Type B pancreatic cell (in vitro differentiated cells): ENCODE results near the gene MPZL2. TPM values are rescaled to one million over a fixed set of nuclear protein-coding genes. Genes with fewer than 3 reads are reported as not detected.
A peak's percentile ranks its signal among the peaks of the same experiment; 100 is the strongest.

Experiments
- DNase-seq: peaks from one replicate; pipeline ENCODE4 v3.0.0; 2021; ENCODE audit warnings: mixed read lengths; ENCODE audit not compliant: unreplicated experiment; ENCODE audit errors: extremely low spot score
- H3K27ac Mint-ChIP-seq: 2 replicates; pipeline ENCODE4 v1.8.0; 2021; ENCODE audit warnings: mild to moderate bottlenecking, mixed read lengths
- H3K27me3 Mint-ChIP-seq: 2 replicates; pipeline ENCODE4 v1.8.0; 2021; ENCODE audit warnings: mixed read lengths
- H3K36me3 Mint-ChIP-seq: 2 replicates; pipeline ENCODE4 v1.8.0; 2021; ENCODE audit warnings: mixed read lengths
- H3K4me1 Mint-ChIP-seq: one replicate; pipeline ENCODE4 v1.8.0; 2021; ENCODE audit warnings: mixed read lengths; ENCODE audit not compliant: unreplicated experiment
- H3K4me3 Mint-ChIP-seq: 2 replicates; pipeline ENCODE4 v1.8.0; 2021; ENCODE audit warnings: mild to moderate bottlenecking, mixed read lengths
- H3K9me3 Mint-ChIP-seq: 2 replicates; pipeline ENCODE4 v1.8.0; 2021; ENCODE audit warnings: mixed read lengths
- CTCF ChIP-seq: fragments of 200-600 bp; sonication (generic); conservative IDR thresholded peaks from 2 replicates; pipeline ENCODE4 v1.5.0; 2021; ENCODE audit warnings: antibody characterized with exemption, mild to moderate bottlenecking
- total RNA-seq: library from RNA; stranded (reverse); gene quantifications from 2 replicates; pipeline ENCODE4 v1.2.1, GENCODE V29; 2021; ENCODE audit warnings: low replicate concordance

The MPZL2 gene
- total RNA-seq, 1 donor from 2014 or later: 32.7 TPM

GRCh38 chr11:118304227-118304567 is 40.1 kb upstream of the MPZL2 start:
- no peak overlapping the region for H3K27ac Mint-ChIP-seq
- H3K9me3 Mint-ChIP-seq: no peaks in the 10 kb centered on the region
- H3K27me3 Mint-ChIP-seq: peaks cover 36% of the 10 kb centered on the region
- no peaks in the 10 kb centered on the region for H3K36me3 Mint-ChIP-seq
- no peak overlapping the region for H3K4me3 Mint-ChIP-seq
- TF ChIP-seq CTCF: no peak
- no peak for DNase-seq
- no peaks in the 10 kb centered on the region for H3K4me1 Mint-ChIP-seq

DNA sequence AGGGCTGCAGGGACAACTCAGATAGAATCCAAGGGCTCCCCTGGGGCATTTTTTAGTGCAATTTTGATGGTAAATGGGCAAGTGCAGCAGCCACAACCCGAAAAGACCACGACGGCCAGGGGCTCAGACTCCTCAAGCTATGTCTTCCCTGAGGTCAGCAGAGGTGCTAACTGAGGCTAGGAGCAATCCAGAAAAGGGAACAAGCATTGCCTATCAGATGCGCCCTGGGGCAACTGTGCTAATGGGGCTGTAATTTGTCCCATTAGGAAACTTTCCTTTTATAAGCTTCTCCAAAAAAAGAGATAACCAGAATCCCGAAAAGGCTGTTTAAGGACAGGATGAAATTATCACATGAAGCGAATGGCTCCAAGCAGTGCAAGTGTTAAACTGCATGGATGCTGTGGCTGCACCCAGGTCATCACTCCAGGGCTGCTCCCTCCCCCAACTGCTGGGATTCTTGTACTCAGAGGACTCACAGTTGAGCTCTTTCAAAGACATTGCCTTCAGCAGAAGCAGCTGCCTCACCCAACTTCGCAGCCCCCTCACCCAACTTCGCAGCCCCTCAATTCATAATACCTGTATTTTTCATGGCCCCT is 37.6 kb upstream of the MPZL2 start:
- Mint-ChIP-seq H3K4me1 (no peaks in the 10 kb centered on the region), H3K36me3 (no peaks in the 10 kb centered on the region), H3K27ac (no peak overlapping the region), H3K27me3 (peaks cover 36% of the 10 kb centered on the region), H3K9me3 (no peaks in the 10 kb centered on the region), H3K4me3 (no peak overlapping the region)
- TF ChIP-seq CTCF: no peak
- DNase-seq: no peak

DNA sequence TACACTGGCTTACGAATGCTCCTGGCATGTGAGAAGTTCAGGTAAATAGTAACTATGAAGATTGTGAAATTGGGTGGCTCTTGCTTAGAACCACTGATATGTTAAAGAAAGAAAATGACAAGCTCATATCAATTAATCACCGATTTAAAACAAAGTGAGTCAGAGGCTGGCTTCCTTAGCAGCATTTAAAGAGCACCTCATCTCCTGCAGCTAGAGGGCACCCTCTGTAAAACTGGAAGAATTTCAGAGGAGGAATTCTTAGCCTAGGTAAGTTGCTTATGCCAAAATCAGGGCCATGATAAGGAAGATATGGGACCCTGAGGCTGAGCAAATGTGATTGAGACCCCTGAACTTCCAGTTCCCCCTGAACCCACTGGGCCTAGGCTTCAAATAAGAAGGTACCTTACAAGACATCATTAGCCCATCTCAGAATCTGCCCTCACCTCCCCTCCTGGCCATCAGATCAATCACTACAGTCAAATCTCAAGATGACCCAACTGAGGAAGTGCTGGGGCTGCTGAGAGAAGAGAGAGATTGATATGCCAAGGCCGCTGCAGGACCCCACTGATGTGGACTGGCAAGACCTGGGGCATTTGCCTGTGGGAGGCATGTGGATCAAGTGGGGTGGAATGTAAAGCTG is 31.8 kb upstream of the MPZL2 start:
- DNase-seq: no peak
- peak; percentile 51 for TF ChIP-seq CTCF
- H3K36me3 Mint-ChIP-seq: no peaks in the 10 kb centered on the region
- peaks cover 28% of the 10 kb centered on the region for H3K27me3 Mint-ChIP-seq
- H3K4me3 Mint-ChIP-seq: no peak overlapping the region
- H3K27ac Mint-ChIP-seq: no peak overlapping the region
- peaks cover 2% of the 10 kb centered on the region for H3K4me1 Mint-ChIP-seq
- no peaks in the 10 kb centered on the region for H3K9me3 Mint-ChIP-seq

DNA sequence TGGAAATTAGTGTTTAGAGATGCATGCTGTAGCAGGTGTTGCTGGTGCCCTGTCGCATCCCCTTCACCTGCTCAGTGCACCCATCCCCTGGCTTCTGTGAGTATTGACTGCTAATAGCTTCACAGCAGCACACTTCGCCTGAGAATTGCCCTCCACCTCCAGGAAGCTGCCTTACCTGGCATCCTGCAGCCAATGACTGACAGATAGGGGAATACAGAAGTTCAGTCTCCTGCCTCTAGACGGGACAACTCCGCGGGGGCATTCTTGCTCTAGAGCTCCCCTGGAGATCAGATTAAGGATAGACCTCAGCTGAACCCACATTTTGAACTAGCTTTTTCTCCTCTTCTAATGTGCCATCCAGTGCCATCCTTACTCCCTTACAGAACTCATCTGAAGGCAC is 31.1 kb upstream of the MPZL2 start:
- no peaks in the 10 kb centered on the region for H3K36me3 Mint-ChIP-seq
- no peak overlapping the region for H3K4me3 Mint-ChIP-seq
- peaks cover 21% of the 10 kb centered on the region for H3K27me3 Mint-ChIP-seq

DNA sequence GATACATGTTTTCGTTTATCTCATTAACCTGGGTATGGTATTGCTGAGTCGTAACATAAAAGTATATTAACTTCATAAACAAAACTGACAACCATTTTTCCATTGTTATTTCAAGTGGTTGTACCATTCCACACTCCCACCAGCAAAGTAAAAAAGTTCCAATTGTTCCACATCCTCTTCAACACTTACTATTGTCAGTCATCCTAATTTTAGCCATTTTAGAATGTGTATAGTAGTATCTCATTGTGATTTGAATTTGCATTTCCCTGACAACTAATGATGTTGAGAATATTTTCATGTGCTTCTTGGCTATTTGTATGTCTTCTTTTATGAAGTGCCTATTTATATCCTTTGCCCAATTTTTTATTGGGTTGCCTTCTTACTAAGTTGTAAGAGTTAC is 30.0 kb upstream of the MPZL2 start:
- no peaks in the 10 kb centered on the region for H3K36me3 Mint-ChIP-seq
- H3K4me1 Mint-ChIP-seq: peaks cover 5% of the 10 kb centered on the region
- DNase-seq: no peak
- H3K4me3 Mint-ChIP-seq: no peak overlapping the region
- peaks cover 22% of the 10 kb centered on the region for H3K27me3 Mint-ChIP-seq
- no peak overlapping the region for H3K27ac Mint-ChIP-seq
- no peak for TF ChIP-seq CTCF
- no peaks in the 10 kb centered on the region for H3K9me3 Mint-ChIP-seq

More for the DNA sequence above, 31.1 kb upstream of the MPZL2 start:
- Mint-ChIP-seq H3K27ac (no peak overlapping the region), H3K4me1 (peaks cover 5% of the 10 kb centered on the region), H3K9me3 (no peaks in the 10 kb centered on the region)
- DNase-seq: no peak
- TF ChIP-seq CTCF: no peak
